Measurements from ENCODE around the gene ZSCAN25. TPM values are rescaled to one million over a fixed set of nuclear protein-coding genes. Genes with fewer than 3 reads are reported as not detected.

Gene ZSCAN25
- total and polyA plus RNA-seq, 2 of the 13 experiments (the other 11 are each of a cell fraction or from before 2014, with no cell fraction given), result 12.1 to 16.8 TPM

DNA sequence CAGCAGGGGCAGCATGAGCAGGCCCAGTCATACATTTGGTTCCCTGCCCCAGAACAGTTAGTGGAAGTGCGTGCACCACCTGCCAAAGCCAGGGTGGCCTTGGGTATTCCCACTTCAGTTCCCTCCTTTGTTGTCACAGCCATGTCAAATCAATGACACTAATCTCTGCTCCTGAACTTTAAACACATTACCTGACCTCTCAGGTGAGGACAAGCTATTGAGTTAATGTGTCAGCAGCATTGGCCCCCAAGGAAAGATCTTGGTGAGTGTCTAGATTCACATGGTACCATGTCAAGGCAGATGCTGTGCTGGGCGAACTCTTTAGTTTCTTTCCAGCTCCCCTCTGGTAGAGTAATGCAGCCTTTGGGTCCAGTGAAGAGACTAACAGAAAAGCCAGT, 60.9 kb downstream of the ZSCAN25 start (continued):
- TF ChIP-seq, protein P1, sequence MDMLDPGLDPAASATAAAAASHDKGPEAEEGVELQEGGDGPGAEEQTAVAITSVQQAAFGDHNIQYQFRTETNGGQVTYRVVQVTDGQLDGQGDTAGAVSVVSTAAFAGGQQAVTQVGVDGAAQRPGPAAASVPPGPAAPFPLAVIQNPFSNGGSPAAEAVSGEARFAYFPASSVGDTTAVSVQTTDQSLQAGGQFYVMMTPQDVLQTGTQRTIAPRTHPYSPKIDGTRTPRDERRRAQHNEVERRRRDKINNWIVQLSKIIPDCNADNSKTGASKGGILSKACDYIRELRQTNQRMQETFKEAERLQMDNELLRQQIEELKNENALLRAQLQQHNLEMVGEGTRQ (IDR thresholded peaks at IDR 0.05; ENCODE audit: low read depth, low read length), result no peak
- TF ChIP-seq, protein P1 (CRISPR knock-in tag; IDR thresholded peaks at IDR 0.05; ENCODE audit: borderline replicate concordance), result peak; percentile 29; the same call in 1 of the 2 replicates
- TF ChIP-seq ZNF709 (CRISPR knock-in tag; IDR thresholded peaks at IDR 0.05), result peak; percentile 69; the same call in 1 of the 2 replicates
- TF ChIP-seq MTA1 (CRISPR knock-in tag; IDR thresholded peaks at IDR 0.05; ENCODE audit: borderline replicate concordance), result no peak
- TF ChIP-seq KMT2A (CRISPR knock-in tag; IDR thresholded peaks at IDR 0.05), result no peak
- no peak for TF ChIP-seq SNAPC2 (CRISPR knock-in tag; IDR thresholded peaks at IDR 0.05)
- TF ChIP-seq ZNF20 (CRISPR knock-in tag; IDR thresholded peaks at IDR 0.05), result no peak
- 0 out of 2 replicates have a peak, but pooled peaks have one; percentile 62 for TF ChIP-seq ZSCAN29 (CRISPR knock-in tag; conservative IDR thresholded peaks at IDR 0.05)
- TF ChIP-seq ZNF124 (CRISPR knock-in tag; IDR thresholded peaks at IDR 0.05), result no peak
- TF ChIP-seq ZNF24 (IDR thresholded peaks at IDR 0.05), result no peak
- TF ChIP-seq ZNF501 (CRISPR knock-in tag; IDR thresholded peaks at IDR 0.05), result 0 out of 2 replicates have a peak, but pooled peaks have one; percentile 68
- no peak for TF ChIP-seq ZNF747 (CRISPR knock-in tag; IDR thresholded peaks at IDR 0.05; ENCODE audit: borderline replicate concordance)
- TF ChIP-seq RFXAP (CRISPR knock-in tag; IDR thresholded peaks at IDR 0.05; ENCODE audit: borderline replicate concordance), result 0 out of 2 replicates have a peak, but pooled peaks have one; percentile 38
- TF ChIP-seq THRA (CRISPR knock-in tag; IDR thresholded peaks at IDR 0.05; ENCODE audit: borderline replicate concordance), result peak; percentile 98
- TF ChIP-seq PCBP2 (optimal IDR thresholded peaks at IDR 0.05; ENCODE audit: low read depth, low read length, poor library complexity, severe bottlenecking), result no peak
- TF ChIP-seq PPARG (CRISPR knock-in tag; conservative IDR thresholded peaks at IDR 0.05), result peak; percentile 77
- TF ChIP-seq, protein P2, sequence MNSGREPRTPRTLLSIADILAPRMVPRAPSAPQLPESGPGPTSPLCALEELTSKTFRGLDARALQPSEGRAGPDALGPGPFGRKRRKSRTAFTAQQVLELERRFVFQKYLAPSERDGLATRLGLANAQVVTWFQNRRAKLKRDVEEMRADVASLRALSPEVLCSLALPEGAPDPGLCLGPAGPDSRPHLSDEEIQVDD (CRISPR knock-in tag; IDR thresholded peaks at IDR 0.05; ENCODE audit: borderline replicate concordance), result no peak
- TF ChIP-seq ZXDC (CRISPR knock-in tag; IDR thresholded peaks at IDR 0.05), result no peak
- TF ChIP-seq HOXA9 (CRISPR knock-in tag; IDR thresholded peaks at IDR 0.05; ENCODE audit: borderline replicate concordance), result no peak
- TF ChIP-seq ZZZ3 (CRISPR knock-in tag; IDR thresholded peaks at IDR 0.05; ENCODE audit: borderline replicate concordance), result no peak
- 0 out of 2 replicates have a peak, but pooled peaks have one; percentile 73 for TF ChIP-seq ZNF136 (CRISPR knock-in tag; IDR thresholded peaks at IDR 0.05; ENCODE audit: low read depth)
- TF ChIP-seq ZNF670 (CRISPR knock-in tag; IDR thresholded peaks at IDR 0.05; ENCODE audit: borderline replicate concordance), result 0 out of 2 replicates have a peak, but pooled peaks have one; percentile 90
- TF ChIP-seq NFYB (CRISPR knock-in tag; IDR thresholded peaks at IDR 0.05), result no peak
- peak; percentile 87 for TF ChIP-seq ZNF644 (CRISPR knock-in tag; IDR thresholded peaks at IDR 0.05; ENCODE audit: low read depth)
- 0 out of 2 replicates have a peak, but pooled peaks have one; percentile 62 for TF ChIP-seq TOPORS (CRISPR knock-in tag; IDR thresholded peaks at IDR 0.05)

Data from HepG2 (cell line).